Measurements from ENCODE around the gene OR52B2.

OR52B2 gene

GRCh38 chr11:6203327-6203726, 33.2 kb upstream of the OR52B2 start:
- 89 to 93% methylated on average over 3 of the region's 3 CpGs for WGBS, 2 experiments
- no peaks in the 10 kb centered on the region for H3K4me1 ChIP-seq (ENCODE audit: control insufficient read depth, insufficient read depth, low read length)
- H3K27me3 ChIP-seq (ENCODE audit: control insufficient read depth, insufficient read depth, low read length, poor library complexity, severe bottlenecking): no peaks in the 10 kb centered on the region
- no peaks in the 10 kb centered on the region for H3K9me3 ChIP-seq (ENCODE audit: control insufficient read depth, low read length)
- H3K36me3 ChIP-seq (ENCODE audit: control insufficient read depth, insufficient read depth, low read length): no peaks in the 10 kb centered on the region
- no peak overlapping the region for H3K27ac ChIP-seq (ENCODE audit: insufficient read depth, low read depth, low read length, poor library complexity, severe bottlenecking)
- no peak overlapping the region for H3K4me3 ChIP-seq (ENCODE audit: insufficient read depth, low read depth, low read length)

DNA sequence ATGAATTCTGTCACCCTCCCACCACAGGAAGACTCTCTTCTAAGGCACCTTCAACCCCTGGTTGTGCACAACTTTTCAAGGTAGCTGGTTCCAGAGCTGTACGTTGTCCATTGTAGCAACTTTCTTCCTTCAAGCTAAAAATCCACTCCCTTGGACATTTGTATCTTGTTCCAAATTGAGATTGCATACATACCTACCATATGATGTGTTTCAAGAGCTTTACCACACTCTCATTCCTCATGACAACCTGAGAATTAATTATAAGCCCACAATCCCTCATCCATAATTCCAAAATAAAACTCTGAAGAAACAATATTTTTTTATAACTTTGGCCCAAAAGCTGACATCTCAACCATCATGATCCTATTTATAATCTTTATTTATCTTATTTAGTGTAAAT, 31.9 kb upstream of the OR52B2 start:
- no peak overlapping the region for H3K27ac ChIP-seq (ENCODE audit: insufficient read depth, low read depth, low read length, poor library complexity, severe bottlenecking)

GRCh38 chr11:6201481-6201880, 31.4 kb upstream of the OR52B2 start:
- Histone ChIP-seq H3K4me3 (ENCODE audit: insufficient read depth, low read depth, low read length) (no peak overlapping the region), H3K9me3 (ENCODE audit: control insufficient read depth, low read length) (no peaks in the 10 kb centered on the region), H3K27ac (ENCODE audit: insufficient read depth, low read depth, low read length, poor library complexity, severe bottlenecking) (no peak overlapping the region), H3K36me3 (ENCODE audit: control insufficient read depth, insufficient read depth, low read length) (no peaks in the 10 kb centered on the region), H3K4me1 (ENCODE audit: control insufficient read depth, insufficient read depth, low read length) (no peaks in the 10 kb centered on the region), H3K27me3 (ENCODE audit: control insufficient read depth, insufficient read depth, low read length, poor library complexity, severe bottlenecking) (no peaks in the 10 kb centered on the region)
- 88 to 92% methylated on average over 2 of the region's 2 CpGs for WGBS, 2 experiments

More for the DNA sequence above, 31.9 kb upstream of the OR52B2 start:
- Histone ChIP-seq H3K4me1 (ENCODE audit: control insufficient read depth, insufficient read depth, low read length) (no peaks in the 10 kb centered on the region), H3K4me3 (ENCODE audit: insufficient read depth, low read depth, low read length) (no peak overlapping the region), H3K27me3 (ENCODE audit: control insufficient read depth, insufficient read depth, low read length, poor library complexity, severe bottlenecking) (no peaks in the 10 kb centered on the region), H3K36me3 (ENCODE audit: control insufficient read depth, insufficient read depth, low read length) (no peaks in the 10 kb centered on the region), H3K9me3 (ENCODE audit: control insufficient read depth, low read length) (no peaks in the 10 kb centered on the region)
- WGBS, 2 experiments: 94 to 96% methylated on average over 1 of the region's 1 CpG

GRCh38 chr11:6200975-6201374, 30.8 kb upstream of the OR52B2 start:
- no peak overlapping the region for H3K27ac ChIP-seq (ENCODE audit: insufficient read depth, low read depth, low read length, poor library complexity, severe bottlenecking)
- no peaks in the 10 kb centered on the region for H3K4me1 ChIP-seq (ENCODE audit: control insufficient read depth, insufficient read depth, low read length)
- WGBS, 2 experiments: 78% methylated on average over 4 of the region's 4 CpGs
- H3K9me3 ChIP-seq (ENCODE audit: control insufficient read depth, low read length): no peaks in the 10 kb centered on the region
- no peaks in the 10 kb centered on the region for H3K27me3 ChIP-seq (ENCODE audit: control insufficient read depth, insufficient read depth, low read length, poor library complexity, severe bottlenecking)
- no peak overlapping the region for H3K4me3 ChIP-seq (ENCODE audit: insufficient read depth, low read depth, low read length)
- no peaks in the 10 kb centered on the region for H3K36me3 ChIP-seq (ENCODE audit: control insufficient read depth, insufficient read depth, low read length)

DNA sequence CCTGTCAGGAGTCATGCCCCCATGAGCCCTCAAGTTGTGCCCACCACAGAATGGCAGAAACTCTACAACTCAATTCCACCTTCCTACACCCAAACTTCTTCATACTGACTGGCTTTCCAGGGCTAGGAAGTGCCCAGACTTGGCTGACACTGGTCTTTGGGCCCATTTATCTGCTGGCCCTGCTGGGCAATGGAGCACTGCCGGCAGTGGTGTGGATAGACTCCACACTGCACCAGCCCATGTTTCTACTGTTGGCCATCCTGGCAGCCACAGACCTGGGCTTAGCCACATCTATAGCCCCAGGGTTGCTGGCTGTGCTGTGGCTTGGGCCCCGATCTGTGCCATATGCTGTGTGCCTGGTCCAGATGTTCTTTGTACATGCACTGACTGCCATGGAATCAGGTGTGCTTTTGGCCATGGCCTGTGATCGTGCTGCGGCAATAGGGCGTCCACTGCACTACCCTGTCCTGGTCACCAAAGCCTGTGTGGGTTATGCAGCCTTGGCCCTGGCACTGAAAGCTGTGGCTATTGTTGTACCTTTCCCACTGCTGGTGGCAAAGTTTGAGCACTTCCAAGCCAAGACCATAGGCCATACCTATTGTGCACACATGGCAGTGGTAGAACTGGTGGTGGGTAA, 29.2 kb upstream of the OR52B2 start, which contains the start of gene OR52W1:
OR52W1 (plus strand) TSS at position 51 of the 637 bp plus-strand sequence; CDS start at position 51, 0 bp downstream.
- no peaks in the 10 kb centered on the region for H3K27me3 ChIP-seq (ENCODE audit: control insufficient read depth, insufficient read depth, low read length, poor library complexity, severe bottlenecking)
- no peak within 1 kb of the TSS for H3K4me3 ChIP-seq (ENCODE audit: insufficient read depth, low read depth, low read length)
- 94 to 96% methylated on average over 5 of the region's 5 CpGs for WGBS, 2 experiments
- H3K4me1 ChIP-seq (ENCODE audit: control insufficient read depth, insufficient read depth, low read length): no peaks in the 10 kb centered on the region
- no peaks in the 10 kb centered on the region for H3K36me3 ChIP-seq (ENCODE audit: control insufficient read depth, insufficient read depth, low read length)
- no peaks in the 10 kb centered on the region for H3K9me3 ChIP-seq (ENCODE audit: control insufficient read depth, low read length)
- no peak within 1 kb of the TSS for H3K27ac ChIP-seq (ENCODE audit: insufficient read depth, low read depth, low read length, poor library complexity, severe bottlenecking)

DNA sequence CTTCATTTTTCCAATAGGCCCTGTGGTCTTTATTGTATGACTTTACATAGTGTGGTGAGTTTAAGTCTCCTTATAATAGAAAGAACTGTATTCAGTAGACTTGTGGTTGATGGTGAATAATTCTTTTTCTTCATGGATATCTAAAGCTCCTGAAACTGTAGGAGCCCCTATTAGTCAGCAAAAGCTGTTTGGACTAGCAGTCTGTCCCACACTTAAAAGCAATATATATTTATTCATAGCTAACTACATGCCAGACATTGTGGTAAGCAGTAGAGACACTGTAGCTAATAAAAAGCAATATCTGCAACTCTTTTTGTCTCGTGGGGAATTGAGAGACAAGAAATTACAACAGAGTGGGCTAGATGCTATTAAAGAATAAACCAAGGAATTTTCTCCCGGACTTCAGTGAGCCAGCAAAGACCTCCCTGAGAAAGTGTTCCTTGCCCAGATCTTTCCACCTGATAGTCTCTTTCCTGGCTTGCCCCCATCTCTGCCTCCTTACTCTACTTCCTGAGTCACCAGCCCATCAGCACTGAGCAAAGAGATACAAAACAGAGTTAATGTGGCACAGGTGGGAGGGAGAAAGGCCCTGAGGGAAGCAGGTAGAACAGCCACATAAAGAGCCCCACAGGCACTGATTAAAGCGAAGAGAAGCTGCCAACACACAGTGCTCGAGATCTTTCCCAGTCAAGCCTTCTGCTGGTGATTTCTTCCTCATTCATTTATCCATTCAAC, 27.5 kb upstream of the OR52B2 start:
- WGBS, 2 experiments: 93 to 94% methylated on average over 4 of the region's 4 CpGs
- H3K27ac ChIP-seq (ENCODE audit: insufficient read depth, low read depth, low read length, poor library complexity, severe bottlenecking): no peak overlapping the region

GRCh38 chr11:6196396-6196795, 26.3 kb upstream of the OR52B2 start:
- Histone ChIP-seq H3K4me1 (ENCODE audit: control insufficient read depth, insufficient read depth, low read length) (no peaks in the 10 kb centered on the region), H3K27me3 (ENCODE audit: control insufficient read depth, insufficient read depth, low read length, poor library complexity, severe bottlenecking) (no peaks in the 10 kb centered on the region), H3K27ac (ENCODE audit: insufficient read depth, low read depth, low read length, poor library complexity, severe bottlenecking) (no peak overlapping the region), H3K36me3 (ENCODE audit: control insufficient read depth, insufficient read depth, low read length) (no peaks in the 10 kb centered on the region), H3K4me3 (ENCODE audit: insufficient read depth, low read depth, low read length) (no peak overlapping the region), H3K9me3 (ENCODE audit: control insufficient read depth, low read length) (no peaks in the 10 kb centered on the region)
- 63 to 67% methylated on average over 3 to 4 of the region's 4 CpGs for WGBS, 2 experiments

More for the DNA sequence above, 27.5 kb upstream of the OR52B2 start:
- Histone ChIP-seq H3K9me3 (ENCODE audit: control insufficient read depth, low read length) (no peaks in the 10 kb centered on the region), H3K4me1 (ENCODE audit: control insufficient read depth, insufficient read depth, low read length) (no peaks in the 10 kb centered on the region), H3K4me3 (ENCODE audit: insufficient read depth, low read depth, low read length) (no peak overlapping the region), H3K36me3 (ENCODE audit: control insufficient read depth, insufficient read depth, low read length) (no peaks in the 10 kb centered on the region), H3K27me3 (ENCODE audit: control insufficient read depth, insufficient read depth, low read length, poor library complexity, severe bottlenecking) (no peaks in the 10 kb centered on the region)

GRCh38 chr11:6194065-6194581, 24.0 kb upstream of the OR52B2 start:
- Histone ChIP-seq H3K4me1 (ENCODE audit: control insufficient read depth, insufficient read depth, low read length) (no peaks in the 10 kb centered on the region), H3K9me3 (ENCODE audit: control insufficient read depth, low read length) (no peaks in the 10 kb centered on the region), H3K36me3 (ENCODE audit: control insufficient read depth, insufficient read depth, low read length) (no peaks in the 10 kb centered on the region), H3K27ac (ENCODE audit: insufficient read depth, low read depth, low read length, poor library complexity, severe bottlenecking) (no peak overlapping the region), H3K27me3 (ENCODE audit: control insufficient read depth, insufficient read depth, low read length, poor library complexity, severe bottlenecking) (no peaks in the 10 kb centered on the region), H3K4me3 (ENCODE audit: insufficient read depth, low read depth, low read length) (no peak overlapping the region)
- 71 to 89% methylated on average over 1 of the region's 1 CpG for WGBS, 2 experiments

GRCh38 chr11:6191742-6192141, 21.6 kb upstream of the OR52B2 start:
- Histone ChIP-seq H3K36me3 (ENCODE audit: control insufficient read depth, insufficient read depth, low read length) (no peaks in the 10 kb centered on the region), H3K4me3 (ENCODE audit: insufficient read depth, low read depth, low read length) (no peak overlapping the region), H3K27me3 (ENCODE audit: control insufficient read depth, insufficient read depth, low read length, poor library complexity, severe bottlenecking) (no peaks in the 10 kb centered on the region), H3K4me1 (ENCODE audit: control insufficient read depth, insufficient read depth, low read length) (no peaks in the 10 kb centered on the region), H3K9me3 (ENCODE audit: control insufficient read depth, low read length) (no peaks in the 10 kb centered on the region), H3K27ac (ENCODE audit: insufficient read depth, low read depth, low read length, poor library complexity, severe bottlenecking) (no peak overlapping the region)

DNA sequence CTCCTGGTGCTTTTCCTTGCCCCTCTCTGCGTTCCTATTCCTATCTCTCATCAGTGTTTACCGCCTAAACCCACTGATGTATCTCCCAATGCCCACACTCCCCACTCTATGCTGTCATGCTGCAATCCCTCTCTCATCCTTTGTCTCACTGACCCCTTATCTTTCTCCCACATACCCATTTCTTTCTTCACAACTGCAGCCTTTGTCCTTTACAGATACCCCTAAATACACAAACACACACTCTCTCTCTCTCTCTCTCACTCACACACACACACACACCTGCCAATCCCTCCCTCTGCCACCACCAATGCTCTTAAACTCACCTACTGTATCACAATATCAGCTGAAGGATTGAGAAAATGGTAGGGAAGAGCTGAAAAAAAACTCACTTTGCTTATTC, 5.3 kb upstream of the OR52B2 start:
- Histone ChIP-seq H3K4me1 (ENCODE audit: control insufficient read depth, insufficient read depth, low read length) (no peaks in the 10 kb centered on the region), H3K4me3 (ENCODE audit: insufficient read depth, low read depth, low read length) (no peak overlapping the region), H3K36me3 (ENCODE audit: control insufficient read depth, insufficient read depth, low read length) (no peaks in the 10 kb centered on the region), H3K9me3 (ENCODE audit: control insufficient read depth, low read length) (no peaks in the 10 kb centered on the region), H3K27ac (ENCODE audit: insufficient read depth, low read depth, low read length, poor library complexity, severe bottlenecking) (no peak overlapping the region), H3K27me3 (ENCODE audit: control insufficient read depth, insufficient read depth, low read length, poor library complexity, severe bottlenecking) (no peaks in the 10 kb centered on the region)
- 79 to 81% methylated on average over 2 of the region's 2 CpGs for WGBS, 2 experiments

Data from ectodermal cell (in vitro differentiated cells).